CD4-positive, alpha-beta T cell treated with Interferon gamma for 1 hour (primary cell): ENCODE data around the gene ERC1.
"Not testable (repeated sequence)": the region's sequence is repeated elsewhere in the genome, so short reads cannot be mapped to it uniquely, and the experiment has no call there.

ENCODE experiments used
- DNase-seq: peaks from one replicate; pipeline ENCODE4 v3.0.0-alpha.2; 2020

The ERC1 gene

GRCh38 chr12:1197264-1198018 lies 206.4 kb downstream of the ERC1 start:
- no peak for DNase-seq

GRCh38 chr12:1198854-1199253 lies 207.8 kb downstream of the ERC1 start:
- DNase-seq, result not testable (repeated sequence)

GRCh38 chr12:1199700-1200099 lies 208.7 kb downstream of the ERC1 start:
- no peak for DNase-seq

- no peak for DNase-seq
Observed at GRCh38 chr12:1201030-1201429, 210.0 kb downstream of the ERC1 start.

GRCh38 chr12:1201886-1202285 lies 210.9 kb downstream of the ERC1 start:
- DNase-seq, result no peak

- no peak for DNase-seq
Observed at GRCh38 chr12:1203735-1204019, 212.7 kb downstream of the ERC1 start.

- DNase-seq, result no peak
Observed at GRCh38 chr12:1204581-1205121, 213.6 kb downstream of the ERC1 start.

GRCh38 chr12:1205512-1206060 lies 214.6 kb downstream of the ERC1 start:
- DNase-seq, result no peak

- no peak for DNase-seq
Observed at GRCh38 chr12:1206118-1206734, 215.2 kb downstream of the ERC1 start.

GRCh38 chr12:1207276-1207675 lies 216.3 kb downstream of the ERC1 start:
- DNase-seq, result no peak

GRCh38 chr12:1208719-1209118 lies 217.7 kb downstream of the ERC1 start:
- DNase-seq, result not testable (repeated sequence)

- no peak for DNase-seq
Observed at GRCh38 chr12:1212526-1212925, 221.5 kb downstream of the ERC1 start.

GRCh38 chr12:1213205-1213604 lies 222.2 kb downstream of the ERC1 start:
- no peak for DNase-seq

- no peak for DNase-seq
Observed at GRCh38 chr12:1213618-1214205, 222.7 kb downstream of the ERC1 start.

- DNase-seq, result no peak
Observed at GRCh38 chr12:1216560-1216959, 225.5 kb downstream of the ERC1 start.

- DNase-seq, result no peak
Observed at GRCh38 chr12:1217191-1217949, 226.3 kb downstream of the ERC1 start.

- no peak for DNase-seq
Observed at GRCh38 chr12:1218369-1218768, 227.3 kb downstream of the ERC1 start.

- DNase-seq, result no peak
Observed at GRCh38 chr12:1220127-1221092, 229.4 kb downstream of the ERC1 start.

GRCh38 chr12:1222858-1223639 lies 232.0 kb downstream of the ERC1 start:
- no peak for DNase-seq

- DNase-seq, result no peak
Observed at GRCh38 chr12:1226951-1227350, 235.9 kb downstream of the ERC1 start.

GRCh38 chr12:1234073-1234472 lies 243.1 kb downstream of the ERC1 start:
- DNase-seq, result no peak
